Right lobe of liver (tissue), 4 donors: Measurements from ENCODE around the gene MED25.

ENCODE experiments used
- CTCF ChIP-seq, 4 donors: fragments of 200-600 bp in 3 of 4; fragments of 450-650 bp in 1 of 4; IDR thresholded peaks; one replicate each; pipeline versions ENCODE4 v1.5.1 to v1.8.0; 2016 to 2022; ENCODE audit warnings: antibody characterized with exemption in 4 of 4, mild to moderate bottlenecking in 2 of 4
- POLR2A ChIP-seq: fragments of 450-650 bp; IDR thresholded peaks from one replicate; pipeline ENCODE4 v1.6.1; 2017; ENCODE audit warnings: antibody characterized with exemption, mild to moderate bottlenecking
- donor health status: DM: no; HTN: no; CAD: no.
- donor health status: DM: no; HTN: no; CAD: no.
- donor health status: DM: no; HTN: yes; CAD: no.

- no peak for TF ChIP-seq CTCF (IDR thresholded peaks at IDR 0.05)
- no peak for TF ChIP-seq POLR2A
Measured at GRCh38 chr19:49843265-49843664, 25.2 kb downstream of the MED25 start.
